A673 (cell line): Measurements from ENCODE around the gene MPPED2.

Source experiments
- CTCF ChIP-seq: fragments of 300-800, 200-600 bp; sonication (generic); conservative IDR thresholded peaks from 2 replicates; pipeline ENCODE4 v1.5.1; 2017; ENCODE audit warnings: low read depth, mild to moderate bottlenecking, antibody characterized with exemption, low read length, moderate library complexity, mixed read lengths
- EZH2 ChIP-seq: fragments of 200-600 bp; sonication (generic); IDR thresholded peaks from 2 replicates; pipeline ENCODE4 v1.6.1; 2017; ENCODE audit warnings: borderline replicate concordance, low read depth, mild to moderate bottlenecking, mixed read lengths, antibody characterized with exemption, low read length; ENCODE audit not compliant: poor library complexity, severe bottlenecking

GRCh38 chr11:30411383-30411782 lies 174.8 kb downstream of the MPPED2 start:
- no peak for TF ChIP-seq CTCF
- TF ChIP-seq EZH2 = no peak
